Measurements from ENCODE around the gene PLXDC2. TPM values are rescaled to one million over a fixed set of nuclear protein-coding genes. Genes with fewer than 3 reads are reported as not detected.

Gene PLXDC2
- polyA plus RNA-seq, 2 donors = 11.9 to 13.0 TPM

GRCh38 chr10:19917751-19918478, 101.7 kb downstream of the PLXDC2 start:
- WGBS, 2 donors = 46 to 59% methylated on average over 3 of the region's 3 CpGs
- Histone ChIP-seq H3K36me3 (ENCODE audit: control insufficient read depth in 2 of 2, insufficient read depth in 2 of 2, low read length in 1 of 2) (no peaks in the 10 kb centered on the region), H3K4me1 (ENCODE audit: control insufficient read depth in 2 of 2, insufficient read depth in 2 of 2, low read length in 1 of 2) (peaks cover 3 to 13% of the 10 kb centered on the region in 2 donors), H3K27me3 (ENCODE audit: control insufficient read depth in 1 of 2, insufficient read depth in 2 of 2, low read length in 2 of 2) (no peaks in the 10 kb centered on the region), H3K27ac (ENCODE audit: low read depth in 2 of 2, low read length in 1 of 2) (no peak overlapping the region), H3K4me3 (ENCODE audit: low read depth in 1 of 2, low read length in 2 of 2) (no peak overlapping the region), H3K9me3 (ENCODE audit: control insufficient read depth in 2 of 2, insufficient read depth in 1 of 2, low read depth in 1 of 2, low read length in 1 of 2) (no peaks in the 10 kb centered on the region)

DNA sequence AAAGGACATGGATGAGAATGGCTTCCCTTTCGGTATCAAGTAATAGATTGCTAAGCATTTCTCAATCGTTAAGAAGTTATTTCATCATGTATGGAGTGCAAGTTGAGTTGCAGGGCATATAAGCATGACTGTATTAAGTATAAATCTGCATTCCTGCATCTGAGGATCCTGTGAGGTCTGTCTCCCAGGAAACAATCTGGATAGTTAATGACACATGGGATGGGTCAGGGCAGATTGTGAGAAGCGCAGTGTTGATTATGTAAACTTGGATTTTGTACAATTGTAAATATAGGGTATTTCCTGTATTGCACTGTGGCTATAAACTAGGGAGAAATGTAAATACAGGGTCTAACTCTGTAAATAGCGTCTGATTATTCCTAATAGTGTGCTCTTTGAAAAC, 102.6 kb downstream of the PLXDC2 start:
- H3K9me3 ChIP-seq (ENCODE audit: control insufficient read depth in 2 of 2, insufficient read depth in 1 of 2, low read depth in 1 of 2, low read length in 1 of 2) = no peaks in the 10 kb centered on the region
- no peak overlapping the region for H3K4me3 ChIP-seq (ENCODE audit: low read depth in 1 of 2, low read length in 2 of 2)
- H3K36me3 ChIP-seq (ENCODE audit: control insufficient read depth in 2 of 2, insufficient read depth in 2 of 2, low read length in 1 of 2) = no peaks in the 10 kb centered on the region
- H3K27me3 ChIP-seq (ENCODE audit: control insufficient read depth in 1 of 2, insufficient read depth in 2 of 2, low read length in 2 of 2) = no peaks in the 10 kb centered on the region
- no peak overlapping the region for H3K27ac ChIP-seq (ENCODE audit: low read depth in 2 of 2, low read length in 1 of 2)
- H3K4me1 ChIP-seq (ENCODE audit: control insufficient read depth in 2 of 2, insufficient read depth in 2 of 2, low read length in 1 of 2) = peaks cover 3 to 13% of the 10 kb centered on the region in 2 donors
- WGBS, 2 donors = 38 to 47% methylated on average over 4 of the region's 4 CpGs

GRCh38 chr10:19919671-19920070, 103.4 kb downstream of the PLXDC2 start:
- 55 to 60% methylated on average over 2 of the region's 2 CpGs for WGBS, 2 donors
- Histone ChIP-seq H3K4me1 (ENCODE audit: control insufficient read depth in 2 of 2, insufficient read depth in 2 of 2, low read length in 1 of 2) (peaks cover 3 to 13% of the 10 kb centered on the region in 2 donors), H3K27me3 (ENCODE audit: control insufficient read depth in 1 of 2, insufficient read depth in 2 of 2, low read length in 2 of 2) (no peaks in the 10 kb centered on the region), H3K36me3 (ENCODE audit: control insufficient read depth in 2 of 2, insufficient read depth in 2 of 2, low read length in 1 of 2) (no peaks in the 10 kb centered on the region), H3K4me3 (ENCODE audit: low read depth in 1 of 2, low read length in 2 of 2) (no peak overlapping the region), H3K9me3 (ENCODE audit: control insufficient read depth in 2 of 2, insufficient read depth in 1 of 2, low read depth in 1 of 2, low read length in 1 of 2) (no peaks in the 10 kb centered on the region), H3K27ac (ENCODE audit: low read depth in 2 of 2, low read length in 1 of 2) (no peak overlapping the region)

DNA sequence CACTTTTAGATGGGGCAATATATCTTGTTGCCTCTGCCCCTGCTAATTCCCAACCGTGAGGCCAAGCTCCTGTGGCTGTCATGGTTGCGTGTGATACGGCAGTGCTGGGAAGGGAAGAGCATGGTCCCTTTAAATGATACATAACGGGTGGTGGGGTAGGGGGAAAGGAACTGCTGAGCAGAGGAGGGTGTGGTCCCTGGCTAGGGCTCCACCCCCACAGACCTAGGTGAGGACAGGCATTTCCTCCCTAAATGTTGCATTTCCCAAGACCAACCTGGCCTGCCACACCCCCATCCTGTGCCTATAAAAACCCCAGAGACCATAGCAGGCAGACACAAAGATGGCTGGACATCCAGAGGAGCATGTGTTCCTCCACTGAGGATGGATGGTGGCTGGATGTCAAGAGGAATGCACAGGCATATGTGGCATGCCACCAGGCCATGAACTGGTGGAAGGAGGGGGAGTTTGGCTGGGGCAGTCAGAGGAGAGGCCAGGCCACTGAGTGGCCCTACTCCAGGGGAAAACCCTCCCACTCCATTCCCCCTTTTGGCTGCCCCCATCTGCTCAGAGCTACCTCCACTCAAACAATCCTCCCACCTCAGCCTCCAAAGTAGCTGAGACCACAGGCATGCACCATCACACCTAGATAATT, 104.0 kb downstream of the PLXDC2 start:
- Histone ChIP-seq H3K4me3 (ENCODE audit: low read depth in 1 of 2, low read length in 2 of 2) (no peak overlapping the region), H3K27ac (ENCODE audit: low read depth in 2 of 2, low read length in 1 of 2) (no peak overlapping the region), H3K36me3 (ENCODE audit: control insufficient read depth in 2 of 2, insufficient read depth in 2 of 2, low read length in 1 of 2) (no peaks in the 10 kb centered on the region), H3K4me1 (ENCODE audit: control insufficient read depth in 2 of 2, insufficient read depth in 2 of 2, low read length in 1 of 2) (peaks cover 3 to 13% of the 10 kb centered on the region in 2 donors), H3K9me3 (ENCODE audit: control insufficient read depth in 2 of 2, insufficient read depth in 1 of 2, low read depth in 1 of 2, low read length in 1 of 2) (no peaks in the 10 kb centered on the region), H3K27me3 (ENCODE audit: control insufficient read depth in 1 of 2, insufficient read depth in 2 of 2, low read length in 2 of 2) (no peaks in the 10 kb centered on the region)
- WGBS, 2 donors = 86 to 90% methylated on average over 4 of the region's 4 CpGs

- Histone ChIP-seq H3K4me1 (ENCODE audit: control insufficient read depth in 2 of 2, insufficient read depth in 2 of 2, low read length in 1 of 2) (peaks cover 3 to 13% of the 10 kb centered on the region in 2 donors), H3K4me3 (ENCODE audit: low read depth in 1 of 2, low read length in 2 of 2) (no peak overlapping the region)
These were observed 105.3 kb downstream of the PLXDC2 start for GRCh38 chr10:19921300-19922140.

GRCh38 chr10:19922236-19922963, 106.2 kb downstream of the PLXDC2 start:
- peak overlapping the region; percentile 75 to 86 for H3K27ac ChIP-seq (ENCODE audit: low read depth in 2 of 2, low read length in 1 of 2)
- no peaks in the 10 kb centered on the region for H3K36me3 ChIP-seq (ENCODE audit: control insufficient read depth in 2 of 2, insufficient read depth in 2 of 2, low read length in 1 of 2)
- no peaks in the 10 kb centered on the region for H3K27me3 ChIP-seq (ENCODE audit: control insufficient read depth in 1 of 2, insufficient read depth in 2 of 2, low read length in 2 of 2)
- peaks cover 3 to 13% of the 10 kb centered on the region in 2 donors for H3K4me1 ChIP-seq (ENCODE audit: control insufficient read depth in 2 of 2, insufficient read depth in 2 of 2, low read length in 1 of 2)
- no peaks in the 10 kb centered on the region for H3K9me3 ChIP-seq (ENCODE audit: control insufficient read depth in 2 of 2, insufficient read depth in 1 of 2, low read depth in 1 of 2, low read length in 1 of 2)
- 32 to 42% methylated on average over 3 of the region's 3 CpGs for WGBS, 2 donors
- H3K4me3 ChIP-seq (ENCODE audit: low read depth in 1 of 2, low read length in 2 of 2) = no peak overlapping the region

More at GRCh38 chr10:19921300-19922140, 105.3 kb downstream of the PLXDC2 start:
- Histone ChIP-seq H3K36me3 (ENCODE audit: control insufficient read depth in 2 of 2, insufficient read depth in 2 of 2, low read length in 1 of 2) (no peaks in the 10 kb centered on the region), H3K9me3 (ENCODE audit: control insufficient read depth in 2 of 2, insufficient read depth in 1 of 2, low read depth in 1 of 2, low read length in 1 of 2) (no peaks in the 10 kb centered on the region), H3K27ac (ENCODE audit: low read depth in 2 of 2, low read length in 1 of 2) (peak overlapping the region; percentile 75 to 86), H3K27me3 (ENCODE audit: control insufficient read depth in 1 of 2, insufficient read depth in 2 of 2, low read length in 2 of 2) (no peaks in the 10 kb centered on the region)
- WGBS, 2 donors = 42 to 52% methylated on average over 13 of the region's 13 CpGs

GRCh38 chr10:19925064-19925463, 108.8 kb downstream of the PLXDC2 start:
- H3K27me3 ChIP-seq (ENCODE audit: control insufficient read depth in 1 of 2, insufficient read depth in 2 of 2, low read length in 2 of 2) = no peaks in the 10 kb centered on the region
- no peaks in the 10 kb centered on the region for H3K36me3 ChIP-seq (ENCODE audit: control insufficient read depth in 2 of 2, insufficient read depth in 2 of 2, low read length in 1 of 2)
- no peak overlapping the region for H3K27ac ChIP-seq (ENCODE audit: low read depth in 2 of 2, low read length in 1 of 2)
- no peaks in the 10 kb centered on the region for H3K9me3 ChIP-seq (ENCODE audit: control insufficient read depth in 2 of 2, insufficient read depth in 1 of 2, low read depth in 1 of 2, low read length in 1 of 2)
- peaks cover 3 to 11% of the 10 kb centered on the region in 2 donors for H3K4me1 ChIP-seq (ENCODE audit: control insufficient read depth in 2 of 2, insufficient read depth in 2 of 2, low read length in 1 of 2)
- whole genome bisulfite sequencing, 2 donors = 67 to 94% methylated on average over 4 of the region's 4 CpGs
- H3K4me3 ChIP-seq (ENCODE audit: low read depth in 1 of 2, low read length in 2 of 2) = no peak overlapping the region

DNA sequence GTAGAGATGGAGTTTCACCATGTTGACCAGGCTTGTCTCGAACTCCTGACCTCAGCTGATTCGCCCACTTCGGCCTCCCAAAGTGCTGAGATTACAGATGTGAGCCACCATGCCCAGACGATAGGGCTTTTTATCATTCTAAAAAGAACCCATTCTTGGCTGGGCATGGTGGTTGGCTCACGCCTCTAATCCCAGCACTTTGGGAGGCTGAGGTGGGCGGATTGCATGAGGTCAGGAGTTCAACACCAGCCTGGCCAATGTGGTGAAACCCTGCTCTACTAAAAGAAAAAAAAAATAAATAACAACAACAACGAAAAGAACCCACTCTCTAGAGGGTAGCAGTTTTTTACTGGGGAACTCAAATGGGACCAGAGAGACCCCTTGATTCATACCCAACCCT, 112.7 kb downstream of the PLXDC2 start:
- no peaks in the 10 kb centered on the region for H3K27me3 ChIP-seq (ENCODE audit: control insufficient read depth in 1 of 2, insufficient read depth in 2 of 2, low read length in 2 of 2)
- no peak overlapping the region for H3K4me3 ChIP-seq (ENCODE audit: low read depth in 1 of 2, low read length in 2 of 2)
- H3K27ac ChIP-seq (ENCODE audit: low read depth in 2 of 2, low read length in 1 of 2) = peak overlapping the region in 1 of 2 donors; percentile 42
- no peaks in the 10 kb centered on the region for H3K9me3 ChIP-seq (ENCODE audit: control insufficient read depth in 2 of 2, insufficient read depth in 1 of 2, low read depth in 1 of 2, low read length in 1 of 2)
- H3K36me3 ChIP-seq (ENCODE audit: control insufficient read depth in 2 of 2, insufficient read depth in 2 of 2, low read length in 1 of 2) = no peaks in the 10 kb centered on the region
- no peaks in the 10 kb centered on the region for H3K4me1 ChIP-seq (ENCODE audit: control insufficient read depth in 2 of 2, insufficient read depth in 2 of 2, low read length in 1 of 2)
- 73 to 74% methylated on average over 7 of the region's 7 CpGs for WGBS, 2 donors
